Measurements from ENCODE around the gene ALDH3B2.

ALDH3B2 gene

DNA sequence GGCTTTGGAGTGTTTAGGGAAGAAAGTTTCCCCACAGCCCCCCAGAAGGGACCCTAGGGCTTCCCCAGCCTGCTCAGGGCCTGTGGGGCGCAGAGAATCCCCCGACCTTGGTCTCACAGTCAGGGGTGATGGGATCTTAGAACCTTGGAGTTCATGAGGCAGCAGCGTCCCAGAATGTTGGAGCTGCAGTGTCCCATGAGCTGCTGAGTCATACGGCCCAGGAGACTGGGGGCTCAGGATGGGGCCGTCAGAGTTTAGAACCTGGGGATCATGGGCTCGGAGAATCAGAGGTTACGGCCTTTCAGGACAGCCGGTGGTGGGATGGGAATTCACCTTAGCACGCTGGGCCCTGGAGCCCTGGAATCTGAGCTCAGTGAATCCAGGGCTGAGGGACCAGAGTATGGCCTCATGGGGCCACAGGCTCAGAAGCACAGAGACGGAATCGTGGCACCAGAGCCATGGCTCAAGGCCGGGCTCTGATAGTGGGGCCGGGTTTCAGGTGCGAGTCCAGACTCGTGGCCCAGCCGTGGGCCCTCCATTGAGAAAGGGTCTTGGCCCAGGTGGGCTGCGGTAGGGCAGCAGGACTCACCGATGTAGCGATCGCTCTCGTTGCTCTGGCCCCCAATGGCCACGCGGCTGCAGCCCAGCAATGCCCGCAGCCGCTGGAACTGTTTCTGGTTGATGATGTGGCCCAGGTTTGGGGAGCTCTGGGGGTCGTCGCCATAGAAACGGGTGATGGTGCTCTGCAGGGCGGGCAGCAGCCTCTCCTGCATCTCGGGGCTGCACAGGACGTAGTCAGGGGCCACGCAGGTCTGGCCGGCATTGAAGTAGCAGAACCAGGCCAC, 9.5 kb downstream of the ALDH3B2 start:
- Histone ChIP-seq H3K4me3 (ENCODE audit: low read depth, low read length) (no peak overlapping the region), H3K36me3 (ENCODE audit: control insufficient read depth in 2 of 2, insufficient read depth in 1 of 2, low read length in 2 of 2) (no peaks in the 10 kb centered on the region), H3K9me3 (ENCODE audit: control insufficient read depth, insufficient read depth, low read depth, low read length) (no peaks in the 10 kb centered on the region), H3K4me1 (ENCODE audit: control insufficient read depth, insufficient read depth, low read length) (no peaks in the 10 kb centered on the region), H3K27ac (ENCODE audit: extremely low read depth, low read depth, low read length) (no peak overlapping the region)
- ChIA-PET POLR2A (no interaction called here), CTCF (interaction anchor here (0.9 kb wide), 1 partner anchor 44 kb away, joined by 5 read pairs; no protein-coding TSS in a partner anchor)
- TF ChIP-seq ZNF114 (tag by site-specific recombination; IDR thresholded peaks at IDR 0.05) (no peak), ZNF621 (tag by site-specific recombination; IDR thresholded peaks at IDR 0.05) (no peak), ZBTB1 (tag by site-specific recombination; IDR thresholded peaks at IDR 0.05) (no peak), ZNF677 (tag by site-specific recombination; IDR thresholded peaks at IDR 0.05) (no peak), HOXA7 (CRISPR knock-in tag; IDR thresholded peaks at IDR 0.05; ENCODE audit: borderline replicate concordance) (no peak), ZNF16 (tag by site-specific recombination; IDR thresholded peaks at IDR 0.05; ENCODE audit: low read depth) (no peak), ZBTB21 (tag by site-specific recombination; IDR thresholded peaks at IDR 0.05) (no peak), ZNF610 (tag by site-specific recombination; IDR thresholded peaks at IDR 0.05; ENCODE audit: borderline replicate concordance) (no peak)
- TF ChIP-seq, protein P1, sequence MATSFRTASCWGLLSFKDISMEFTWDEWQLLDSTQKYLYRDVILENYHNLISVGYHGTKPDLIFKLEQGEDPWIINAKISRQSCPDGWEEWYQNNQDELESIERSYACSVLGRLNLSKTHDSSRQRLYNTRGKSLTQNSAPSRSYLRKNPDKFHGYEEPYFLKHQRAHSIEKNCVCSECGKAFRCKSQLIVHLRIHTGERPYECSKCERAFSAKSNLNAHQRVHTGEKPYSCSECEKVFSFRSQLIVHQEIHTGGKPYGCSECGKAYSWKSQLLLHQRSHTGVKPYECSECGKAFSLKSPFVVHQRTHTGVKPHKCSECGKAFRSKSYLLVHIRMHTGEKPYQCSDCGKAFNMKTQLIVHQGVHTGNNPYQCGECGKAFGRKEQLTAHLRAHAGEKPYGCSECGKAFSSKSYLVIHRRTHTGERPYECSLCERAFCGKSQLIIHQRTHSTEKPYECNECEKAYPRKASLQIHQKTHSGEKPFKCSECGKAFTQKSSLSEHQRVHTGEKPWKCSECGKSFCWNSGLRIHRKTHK (tag by site-specific recombination; IDR thresholded peaks at IDR 0.05) = no peak
- TF ChIP-seq, protein P2, sequence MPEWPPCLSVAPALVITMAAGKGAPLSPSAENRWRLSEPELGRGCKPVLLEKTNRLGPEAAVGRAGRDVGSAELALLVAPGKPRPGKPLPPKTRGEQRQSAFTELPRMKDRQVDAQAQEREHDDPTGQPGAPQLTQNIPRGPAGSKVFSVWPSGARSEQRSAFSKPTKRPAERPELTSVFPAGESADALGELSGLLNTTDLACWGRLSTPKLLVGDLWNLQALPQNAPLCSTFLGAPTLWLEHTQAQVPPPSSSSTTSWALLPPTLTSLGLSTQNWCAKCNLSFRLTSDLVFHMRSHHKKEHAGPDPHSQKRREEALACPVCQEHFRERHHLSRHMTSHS (tag by site-specific recombination; IDR thresholded peaks at IDR 0.05) = no peak
- TF ChIP-seq, protein P3, sequence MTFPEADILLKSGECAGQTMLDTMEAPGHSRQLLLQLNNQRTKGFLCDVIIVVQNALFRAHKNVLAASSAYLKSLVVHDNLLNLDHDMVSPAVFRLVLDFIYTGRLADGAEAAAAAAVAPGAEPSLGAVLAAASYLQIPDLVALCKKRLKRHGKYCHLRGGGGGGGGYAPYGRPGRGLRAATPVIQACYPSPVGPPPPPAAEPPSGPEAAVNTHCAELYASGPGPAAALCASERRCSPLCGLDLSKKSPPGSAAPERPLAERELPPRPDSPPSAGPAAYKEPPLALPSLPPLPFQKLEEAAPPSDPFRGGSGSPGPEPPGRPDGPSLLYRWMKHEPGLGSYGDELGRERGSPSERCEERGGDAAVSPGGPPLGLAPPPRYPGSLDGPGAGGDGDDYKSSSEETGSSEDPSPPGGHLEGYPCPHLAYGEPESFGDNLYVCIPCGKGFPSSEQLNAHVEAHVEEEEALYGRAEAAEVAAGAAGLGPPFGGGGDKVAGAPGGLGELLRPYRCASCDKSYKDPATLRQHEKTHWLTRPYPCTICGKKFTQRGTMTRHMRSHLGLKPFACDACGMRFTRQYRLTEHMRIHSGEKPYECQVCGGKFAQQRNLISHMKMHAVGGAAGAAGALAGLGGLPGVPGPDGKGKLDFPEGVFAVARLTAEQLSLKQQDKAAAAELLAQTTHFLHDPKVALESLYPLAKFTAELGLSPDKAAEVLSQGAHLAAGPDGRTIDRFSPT (tag by site-specific recombination; IDR thresholded peaks at IDR 0.05) = no peak
- TF ChIP-seq, protein P4, sequence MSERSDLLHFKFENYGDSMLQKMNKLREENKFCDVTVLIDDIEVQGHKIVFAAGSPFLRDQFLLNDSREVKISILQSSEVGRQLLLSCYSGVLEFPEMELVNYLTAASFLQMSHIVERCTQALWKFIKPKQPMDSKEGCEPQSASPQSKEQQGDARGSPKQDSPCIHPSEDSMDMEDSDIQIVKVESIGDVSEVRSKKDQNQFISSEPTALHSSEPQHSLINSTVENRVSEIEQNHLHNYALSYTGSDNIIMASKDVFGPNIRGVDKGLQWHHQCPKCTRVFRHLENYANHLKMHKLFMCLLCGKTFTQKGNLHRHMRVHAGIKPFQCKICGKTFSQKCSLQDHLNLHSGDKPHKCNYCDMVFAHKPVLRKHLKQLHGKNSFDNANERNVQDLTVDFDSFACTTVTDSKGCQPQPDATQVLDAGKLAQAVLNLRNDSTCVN (tag by site-specific recombination; optimal IDR thresholded peaks at IDR 0.05) = no peak

DNA sequence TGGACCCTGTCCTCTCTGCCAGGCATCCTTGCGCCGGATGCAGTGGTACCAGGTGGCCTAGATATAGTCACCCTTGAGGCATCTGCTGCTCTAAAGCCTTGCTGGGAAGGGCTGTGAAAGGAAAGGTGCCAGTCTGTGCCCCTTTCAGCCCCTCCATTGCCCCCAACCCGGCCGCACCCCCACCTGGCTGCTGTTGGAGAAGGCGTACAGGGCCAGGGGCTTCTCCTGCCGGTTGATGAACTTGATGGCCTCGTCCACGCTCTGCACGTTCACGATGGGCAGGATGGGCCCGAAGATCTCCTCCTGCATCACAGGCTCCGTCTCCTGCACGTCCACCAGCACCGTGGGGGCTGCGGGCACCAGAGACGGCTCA, 10.2 kb downstream of the ALDH3B2 start:
- H3K9me3 ChIP-seq (ENCODE audit: control insufficient read depth, insufficient read depth, low read depth, low read length) = no peaks in the 10 kb centered on the region
- no peaks in the 10 kb centered on the region for H3K36me3 ChIP-seq (ENCODE audit: control insufficient read depth in 2 of 2, insufficient read depth in 1 of 2, low read length in 2 of 2)
- H3K4me3 ChIP-seq (ENCODE audit: low read depth, low read length) = no peak overlapping the region
- ChIA-PET POLR2A (no interaction called here), CTCF (no interaction called here)
- H3K4me1 ChIP-seq (ENCODE audit: control insufficient read depth, insufficient read depth, low read length) = no peaks in the 10 kb centered on the region
- no peak overlapping the region for H3K27ac ChIP-seq (ENCODE audit: extremely low read depth, low read depth, low read length)
- no peak for TF ChIP-seq ZNF549 (tag by site-specific recombination; IDR thresholded peaks at IDR 0.05)
- TF ChIP-seq ZNF837 (tag by site-specific recombination; IDR thresholded peaks at IDR 0.05) = no peak
- no peak for TF ChIP-seq ZBTB7A (tag by site-specific recombination; IDR thresholded peaks at IDR 0.05; ENCODE audit: low read depth)
- no peak for TF ChIP-seq OSR2 (tag by site-specific recombination; IDR thresholded peaks at IDR 0.05)
- TF ChIP-seq, protein P5, sequence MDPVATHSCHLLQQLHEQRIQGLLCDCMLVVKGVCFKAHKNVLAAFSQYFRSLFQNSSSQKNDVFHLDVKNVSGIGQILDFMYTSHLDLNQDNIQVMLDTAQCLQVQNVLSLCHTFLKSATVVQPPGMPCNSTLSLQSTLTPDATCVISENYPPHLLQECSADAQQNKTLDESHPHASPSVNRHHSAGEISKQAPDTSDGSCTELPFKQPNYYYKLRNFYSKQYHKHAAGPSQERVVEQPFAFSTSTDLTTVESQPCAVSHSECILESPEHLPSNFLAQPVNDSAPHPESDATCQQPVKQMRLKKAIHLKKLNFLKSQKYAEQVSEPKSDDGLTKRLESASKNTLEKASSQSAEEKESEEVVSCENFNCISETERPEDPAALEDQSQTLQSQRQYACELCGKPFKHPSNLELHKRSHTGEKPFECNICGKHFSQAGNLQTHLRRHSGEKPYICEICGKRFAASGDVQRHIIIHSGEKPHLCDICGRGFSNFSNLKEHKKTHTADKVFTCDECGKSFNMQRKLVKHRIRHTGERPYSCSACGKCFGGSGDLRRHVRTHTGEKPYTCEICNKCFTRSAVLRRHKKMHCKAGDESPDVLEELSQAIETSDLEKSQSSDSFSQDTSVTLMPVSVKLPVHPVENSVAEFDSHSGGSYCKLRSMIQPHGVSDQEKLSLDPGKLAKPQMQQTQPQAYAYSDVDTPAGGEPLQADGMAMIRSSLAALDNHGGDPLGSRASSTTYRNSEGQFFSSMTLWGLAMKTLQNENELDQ (tag by site-specific recombination; IDR thresholded peaks at IDR 0.05; ENCODE audit: low read depth) = no peak
- no peak for TF ChIP-seq ZNF133 (tag by site-specific recombination; IDR thresholded peaks at IDR 0.05)
- TF ChIP-seq, protein P6, sequence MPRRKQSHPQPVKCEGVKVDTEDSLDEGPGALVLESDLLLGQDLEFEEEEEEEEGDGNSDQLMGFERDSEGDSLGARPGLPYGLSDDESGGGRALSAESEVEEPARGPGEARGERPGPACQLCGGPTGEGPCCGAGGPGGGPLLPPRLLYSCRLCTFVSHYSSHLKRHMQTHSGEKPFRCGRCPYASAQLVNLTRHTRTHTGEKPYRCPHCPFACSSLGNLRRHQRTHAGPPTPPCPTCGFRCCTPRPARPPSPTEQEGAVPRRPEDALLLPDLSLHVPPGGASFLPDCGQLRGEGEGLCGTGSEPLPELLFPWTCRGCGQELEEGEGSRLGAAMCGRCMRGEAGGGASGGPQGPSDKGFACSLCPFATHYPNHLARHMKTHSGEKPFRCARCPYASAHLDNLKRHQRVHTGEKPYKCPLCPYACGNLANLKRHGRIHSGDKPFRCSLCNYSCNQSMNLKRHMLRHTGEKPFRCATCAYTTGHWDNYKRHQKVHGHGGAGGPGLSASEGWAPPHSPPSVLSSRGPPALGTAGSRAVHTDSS (tag by site-specific recombination; IDR thresholded peaks at IDR 0.05) = no peak
- no peak for TF ChIP-seq ZNF2 (tag by site-specific recombination; IDR thresholded peaks at IDR 0.05)
- no peak for TF ChIP-seq ZNF610 (tag by site-specific recombination; IDR thresholded peaks at IDR 0.05; ENCODE audit: borderline replicate concordance)
- no peak for TF ChIP-seq MEIS1 (CRISPR knock-in tag; IDR thresholded peaks at IDR 0.05; ENCODE audit: borderline replicate concordance)
- no peak for TF ChIP-seq ZNF394 (tag by site-specific recombination; IDR thresholded peaks at IDR 0.05; ENCODE audit: borderline replicate concordance)
